CD1c-positive myeloid dendritic cell (primary cell): ENCODE data around the gene CFAP77.
"Not testable (repeated sequence)": the region's sequence is repeated elsewhere in the genome, so short reads cannot be mapped to it uniquely, and the experiment has no call there.

Experiments
- DNase-seq: peaks from one replicate; pipeline ENCODE4 v3.0.0-alpha.2; 2016; ENCODE audit errors: extremely low spot score

The CFAP77 gene

GRCh38 chr9:132547436-132547835, 137.4 kb downstream of the CFAP77 start:
- no peak for DNase-seq

- DNase-seq: no peak
Measured at GRCh38 chr9:132547976-132548730, 138.1 kb downstream of the CFAP77 start.

GRCh38 chr9:132548751-132549640, 139.0 kb downstream of the CFAP77 start:
- no peak for DNase-seq

GRCh38 chr9:132551556-132551955, 141.5 kb downstream of the CFAP77 start:
- no peak for DNase-seq

GRCh38 chr9:132552041-132552440, 142.0 kb downstream of the CFAP77 start:
- no peak for DNase-seq

- DNase-seq: no peak
Measured at GRCh38 chr9:132554755-132555154, 144.7 kb downstream of the CFAP77 start.

GRCh38 chr9:132555528-132555927, 145.5 kb downstream of the CFAP77 start:
- DNase-seq: no peak

- DNase-seq: no peak
Measured at GRCh38 chr9:132556235-132556634, 146.2 kb downstream of the CFAP77 start.

- DNase-seq: no peak
Measured at GRCh38 chr9:132556714-132557113, 146.7 kb downstream of the CFAP77 start.

- no peak for DNase-seq
Measured at GRCh38 chr9:132557159-132557558, 147.1 kb downstream of the CFAP77 start.

- DNase-seq: no peak
Measured at GRCh38 chr9:132559711-132560110, 149.7 kb downstream of the CFAP77 start.

GRCh38 chr9:132560616-132561202, 150.7 kb downstream of the CFAP77 start:
- DNase-seq: no peak

- DNase-seq: no peak
Measured at GRCh38 chr9:132562306-132562573, 152.2 kb downstream of the CFAP77 start.

- DNase-seq: no peak
Measured at GRCh38 chr9:132564526-132564925, 154.5 kb downstream of the CFAP77 start.

GRCh38 chr9:132568787-132569186, 158.8 kb downstream of the CFAP77 start:
- not testable (repeated sequence) for DNase-seq

- DNase-seq: no peak
Measured at GRCh38 chr9:132571806-132572600, 162.0 kb downstream of the CFAP77 start.

- no peak for DNase-seq
Measured at GRCh38 chr9:132572921-132573320, 162.9 kb downstream of the CFAP77 start.

GRCh38 chr9:132575005-132575609, 165.1 kb downstream of the CFAP77 start:
- DNase-seq: peak; percentile 37

- DNase-seq: no peak
Measured at GRCh38 chr9:132575811-132576210, 165.8 kb downstream of the CFAP77 start.

GRCh38 chr9:132577119-132577518, 167.1 kb downstream of the CFAP77 start:
- DNase-seq: no peak

GRCh38 chr9:132578367-132578932, 168.4 kb downstream of the CFAP77 start:
- DNase-seq: no peak
